A549 (cell line): ENCODE results near the gene SCYGR2. TPM values are rescaled to one million over a fixed set of nuclear protein-coding genes. Genes with fewer than 3 reads are reported as not detected.

Source experiments
- ATAC-seq, 2 experiments: fragments of 200-7000 bp in 1 of 2; fragments of >200 bp in 1 of 2; cut with Nextera tagmentation in 1 of 2; cut with Tn5 transposase in 1 of 2; 3 replicates each; pipeline versions ENCODE4 v1.8.0 to v1.9.1; 2018 to 2020; ENCODE audit warnings: mild to moderate bottlenecking in 1 of 2, moderate library complexity in 1 of 2
- CTCF ChIA-PET: fragments of 300-600 bp; sonication (Branson Sonifier 250); formaldehyde crosslinking; extraction: SDS; loops from one replicate; lab custom pipeline; 2021; ENCODE audit warnings: antibody characterized with exemption, inconsistent platforms; lab: Yijun Ruan, JAX
- POLR2A ChIA-PET: fragments of 350-600 bp; formaldehyde crosslinking; extraction: SDS; loops from one replicate; lab custom pipeline; 2021; ENCODE audit warnings: antibody characterized with exemption, inconsistent platforms; lab: Yijun Ruan, JAX
- DNase-seq, 2 experiments: peaks; one replicate each; pipeline versions ENCODE4 v3.0.0 to v3.0.0-alpha.2; 2011 to 2016; ENCODE audit warnings: low read depth in 1 of 2, low spot score in 1 of 2
- FAIRE-seq: peaks from 2 replicates; lab custom pipeline; 2011; peaks lifted over from hg19 to GRCh38; lab: Jason Lieb, UNC
- H3K27ac ChIP-seq, 2 experiments: fragments of >200 bp; sonication (Bioruptor Twin); formaldehyde crosslinking; 3 replicates each; pipeline ENCODE4 v1.5.1; 2016 to 2017
- H3K4me1 ChIP-seq: fragments of >200 bp; sonication (Bioruptor Twin); formaldehyde crosslinking; 3 replicates; pipeline ENCODE4 v1.6.1; 2016
- H3K4me2 ChIP-seq: fragments of >200 bp; sonication (Bioruptor Twin); formaldehyde crosslinking; 3 replicates; pipeline ENCODE4 v1.6.1; 2016
- H3K4me3 ChIP-seq: fragments of >200 bp; sonication (Bioruptor Twin); formaldehyde crosslinking; 3 replicates; pipeline ENCODE4 v1.5.1; 2016
- H3K9me3 ChIP-seq: fragments of >200 bp; sonication (Bioruptor Twin); formaldehyde crosslinking; 3 replicates; pipeline ENCODE4 v1.6.1; 2016
- ATOH8 ChIP-seq: fragments of 250-450 bp; sonication (Bioruptor Pico); IDR thresholded peaks from 2 replicates; pipeline ENCODE4 v1.5.0; 2020; ENCODE audit warnings: low read depth, mild to moderate bottlenecking, moderate library complexity
- BHLHE40 ChIP-seq: IDR thresholded peaks from 2 replicates; pipeline ENCODE4 v1.6.1; 2012; ENCODE audit warnings: low read depth, low read length, inconsistent platforms
- CBX8 ChIP-seq: fragments of 200-600 bp; sonication (generic); IDR thresholded peaks from 2 replicates; pipeline ENCODE4 v1.6.1; 2016
- CTCF ChIP-seq: fragments of >200 bp; sonication (Bioruptor Twin); formaldehyde crosslinking; IDR thresholded peaks from 3 replicates; pipeline ENCODE4 v1.5.1; 2016
- EHMT2 ChIP-seq: fragments of 200-600 bp; sonication (generic); IDR thresholded peaks from 2 replicates; pipeline ENCODE4 v1.6.1; 2016; ENCODE audit warnings: antibody characterized with exemption, low read depth, mild to moderate bottlenecking, moderate library complexity
- ELK1 ChIP-seq: fragments of 150-350 bp; IDR thresholded peaks from 2 replicates; pipeline ENCODE4 v1.6.1; 2014; ENCODE audit warnings: low read depth, mild to moderate bottlenecking, low read length
- FOSB ChIP-seq: fragments of 250-450 bp; sonication (Bioruptor Pico); IDR thresholded peaks from 2 replicates; pipeline ENCODE4 v1.5.0; 2020; ENCODE audit warnings: mild to moderate bottlenecking, moderate library complexity
- FOSL2 ChIP-seq, 2 experiments: fragments of 450-650 bp in 1 of 2; fragments of >200 bp in 1 of 2; sonication (Bioruptor Twin) in 1 of 2; formaldehyde crosslinking; IDR thresholded peaks; 2 replicates each; pipeline versions ENCODE4 v1.5.0 to v1.6.1; 2016 to 2020; ENCODE audit warnings: mild to moderate bottlenecking in 1 of 2, moderate library complexity in 1 of 2
- KDM5A ChIP-seq: fragments of 200-600 bp; sonication (generic); IDR thresholded peaks from 2 replicates; pipeline ENCODE4 v1.6.1; 2016; ENCODE audit warnings: antibody characterized with exemption, mild to moderate bottlenecking
- MAFK ChIP-seq: fragments of 450-650 bp; IDR thresholded peaks from 2 replicates; pipeline ENCODE4 v1.6.1; 2014; ENCODE audit not compliant: partially characterized antibody
- NFE2L2 ChIP-seq: fragments of 150-350 bp; conservative IDR thresholded peaks from 2 replicates; pipeline ENCODE4 v1.6.1; 2014; ENCODE audit warnings: low read length
- NPAS2 ChIP-seq: fragments of 250-450 bp; sonication (Bioruptor Pico); IDR thresholded peaks from 2 replicates; pipeline ENCODE4 v1.8.0; 2022; ENCODE audit warnings: mild to moderate bottlenecking, moderate library complexity, borderline replicate concordance
- PBX3 ChIP-seq: IDR thresholded peaks from 2 replicates; pipeline ENCODE4 v1.6.1; 2012
- RCOR1 ChIP-seq: fragments of 150-350 bp; IDR thresholded peaks from 2 replicates; pipeline ENCODE4 v1.6.1; 2014; ENCODE audit warnings: antibody characterized with exemption, low read length, low read depth
- REST ChIP-seq: fragments of 200-600 bp; sonication (generic); IDR thresholded peaks from 2 replicates; pipeline ENCODE4 v1.6.1; 2016; ENCODE audit warnings: antibody characterized with exemption, mild to moderate bottlenecking, moderate library complexity
- SMC3 ChIP-seq: fragments of >200 bp; sonication (Bioruptor Twin); formaldehyde crosslinking; IDR thresholded peaks from 3 replicates; pipeline ENCODE4 v1.6.1; 2018; ENCODE audit warnings: inconsistent platforms
- SREBF2 ChIP-seq: fragments of 450-650 bp; IDR thresholded peaks from 2 replicates; pipeline ENCODE4 v1.6.1; 2014; ENCODE audit warnings: mild to moderate bottlenecking, moderate library complexity
- TP53 ChIP-seq: fragments of 250-450 bp; sonication (Bioruptor Pico); IDR thresholded peaks from 2 replicates; pipeline ENCODE4 v1.5.0; 2021; ENCODE audit warnings: mild to moderate bottlenecking, moderate library complexity
- ZFP36 ChIP-seq: fragments of 450-650 bp; IDR thresholded peaks from 2 replicates; pipeline ENCODE4 v1.6.1; 2014; ENCODE audit warnings: borderline replicate concordance; ENCODE audit not compliant: partially characterized antibody
- WGBS: methylation state at CpG from one replicate; pipeline ENCODE4 v1.1.6; 2017; ENCODE audit errors: missing lambda C conversion rate; 5-methylcytosine and 5-hydroxymethylcytosine counted together
- polyA plus RNA-seq, 4 experiments: library from polyadenylated mRNA; depleted of rRNA in 3 of 4; stranded (reverse); fragments of >200 nt; fragmentation: RNase III in 1 of 4; extraction: RNeasy Plus Mini Kit Qiagen cat#74134 plus additional on column Dnase treatment in 1 of 4; gene quantifications; 2 replicates in 3 of 4; 3 replicates in 1 of 4; pipeline ENCODE4 v1.2.3, GENCODE V29; 2011 to 2017

SCYGR2 gene
- polyA plus RNA-seq, 2 of the 4 experiments (the other 2 are of a cell fraction) = not detected

- no peak for ATAC-seq
- H3K27ac ChIP-seq = no peak overlapping the region
- CTCF ChIA-PET = interaction anchor here (1.0 kb wide), 1 partner anchor 30 kb away, joined by 3 read pairs; no protein-coding TSS in a partner anchor
- 87% methylated on average over 4 of the region's 4 CpGs for WGBS
- POLR2A ChIA-PET = no interaction called here
- no peak overlapping the region for H3K4me3 ChIP-seq
- H3K4me2 ChIP-seq = no peak overlapping the region
- DNase-seq = no peak
- no peak for TF ChIP-seq FOSL2 (IDR thresholded peaks at IDR 0.05)
- TF ChIP-seq FOSL2 (CRISPR knock-in tag; IDR thresholded peaks at IDR 0.05) = no peak
- TF ChIP-seq EHMT2 = no peak
- TF ChIP-seq SMC3 = no peak
- no peak for TF ChIP-seq CTCF
- TF ChIP-seq FOSB = no peak
- no peak for TF ChIP-seq NPAS2 (CRISPR knock-in tag)
- H3K9me3 ChIP-seq = no peaks in the 10 kb centered on the region
- FAIRE-seq = no peak
- H3K4me1 ChIP-seq = no peaks in the 10 kb centered on the region
Observed at GRCh38 chr2:227614246-227614645, 15.6 kb downstream of the SCYGR2 start.

- Histone ChIP-seq H3K4me2 (no peak within 1 kb of the TSS), H3K9me3 (no peaks in the 10 kb centered on the region), H3K27ac (no peak within 1 kb of the TSS)
- ATAC-seq = no peak
- POLR2A ChIA-PET = no interaction called here
- CTCF ChIA-PET = interaction anchor here (1.0 kb wide), 1 partner anchor 30 kb away, joined by 3 read pairs; no protein-coding TSS in a partner anchor
- TF ChIP-seq ZFP36 (no peak), SMC3 (no peak), NFE2L2 (no peak), SREBF2 (no peak), TP53 (no peak), BHLHE40 (no peak), PBX3 (no peak), MAFK (no peak), KDM5A (no peak), ELK1 (no peak), ATOH8 (CRISPR knock-in tag) (no peak), CBX8 (no peak), FOSL2 (IDR thresholded peaks at IDR 0.05) (no peak), FOSL2 (CRISPR knock-in tag; IDR thresholded peaks at IDR 0.05) (no peak), RCOR1 (no peak), REST (no peak)
- TF ChIP-seq, all 56 proteins: peak for 0
- FAIRE-seq (no peak), DNase-seq (no peak)
- 100% methylated on average over 3 of the region's 4 CpGs for WGBS
- Histone ChIP-seq H3K4me1 (no peaks in the 10 kb centered on the region), H3K4me3 (no peak within 1 kb of the TSS)
Observed at GRCh38 chr2:227614740-227615139, 16.0 kb downstream of the SCYGR2 start, which contains the start of gene SCYGR3. Gene SCYGR3, minus strand, starts transcription at chr2:227614840. Its CDS starts 0 bp downstream, at chr2:227614840.
